ENCODE results near the gene GPR152. TPM values are rescaled to one million over a fixed set of nuclear protein-coding genes. Genes with fewer than 3 reads are reported as not detected.

GPR152 gene
- total RNA-seq, 4 donors from 2014 or later = not detected

- H3K27ac ChIP-seq = no peak overlapping the region
- WGBS, 2 donors = 94 to 97% methylated on average over 12 to 15 of the region's 16 CpGs
- intact Hi-C loops (cut with DNase I) = no loop called here
These were observed 42.9 kb upstream of the GPR152 start for GRCh38 chr11:67495234-67496005.

GRCh38 chr11:67494371-67495233 lies 42.1 kb upstream of the GPR152 start:
- TF ChIP-seq POLR2A (IDR thresholded peaks at IDR 0.05) = no peak
- TF ChIP-seq CTCF (IDR thresholded peaks at IDR 0.05) = no peak
- no peaks in the 10 kb centered on the region for H3K27me3 ChIP-seq
- H3K36me3 ChIP-seq = peaks cover 46 to 49% of the 10 kb centered on the region in 2 donors
- no peaks in the 10 kb centered on the region for H3K9me3 ChIP-seq
- no peak overlapping the region for H3K27ac ChIP-seq
- 91 to 93% methylated on average over 52 to 54 of the region's 59 CpGs for WGBS, 2 donors
- intact Hi-C loops (cut with DNase I) = no loop called here
- no peaks in the 10 kb centered on the region for H3K4me1 ChIP-seq
- DNase-seq = no peak
- no peak overlapping the region for H3K4me3 ChIP-seq (replicated peaks in 1 of 3)

More at GRCh38 chr11:67495234-67496005, 42.9 kb upstream of the GPR152 start:
- no peak for DNase-seq
- Histone ChIP-seq H3K9me3 (no peaks in the 10 kb centered on the region), H3K4me1 (no peaks in the 10 kb centered on the region), H3K4me3 (replicated peaks in 1 of 3) (no peak overlapping the region), H3K36me3 (peaks cover 40 to 43% of the 10 kb centered on the region in 2 donors), H3K27me3 (no peaks in the 10 kb centered on the region)
- TF ChIP-seq POLR2A (IDR thresholded peaks at IDR 0.05) = no peak
- TF ChIP-seq CTCF (IDR thresholded peaks at IDR 0.05) = no peak

GRCh38 chr11:67493548-67494370 lies 41.2 kb upstream of the GPR152 start:
- TF ChIP-seq POLR2A (IDR thresholded peaks at IDR 0.05) (no peak), CTCF (IDR thresholded peaks at IDR 0.05) (no peak)
- Histone ChIP-seq H3K4me1 (no peaks in the 10 kb centered on the region), H3K9me3 (no peaks in the 10 kb centered on the region), H3K36me3 (peaks cover 46 to 57% of the 10 kb centered on the region in 2 donors), H3K27me3 (no peaks in the 10 kb centered on the region), H3K4me3 (replicated peaks in 1 of 3) (no peak overlapping the region), H3K27ac (no peak overlapping the region)
- 95 to 96% methylated on average over 37 to 56 of the region's 65 CpGs for WGBS, 2 donors
- intact Hi-C loops (cut with DNase I) = no loop called here
- DNase-seq = no peak

GRCh38 chr11:67492801-67493547 lies 40.4 kb upstream of the GPR152 start:
- Histone ChIP-seq H3K9me3 (no peaks in the 10 kb centered on the region), H3K4me1 (no peaks in the 10 kb centered on the region), H3K27ac (no peak overlapping the region), H3K4me3 (replicated peaks in 1 of 3) (no peak overlapping the region), H3K36me3 (peaks cover 46 to 59% of the 10 kb centered on the region in 2 donors), H3K27me3 (no peaks in the 10 kb centered on the region)
- TF ChIP-seq POLR2A (IDR thresholded peaks at IDR 0.05) (no peak), CTCF (IDR thresholded peaks at IDR 0.05) (no peak)
- no peak for DNase-seq
- 93 to 100% methylated on average over 3 to 30 of the region's 46 CpGs for WGBS, 2 donors
- intact Hi-C loops (cut with DNase I) = no loop called here
